OCI-LY3 (cell line): Measurements from ENCODE around the gene ITGBL1.

Experiments used
- EZH2phosphoT487 ChIP-seq: fragments of 200-600 bp; shearing (Covaris generic); IDR thresholded peaks from 2 replicates; pipeline ENCODE4 v1.6.1; 2018; ENCODE audit warnings: antibody characterized with exemption, mixed run types, low read depth
- TF ChIP-seq, protein P1 (sequence below): fragments of 200-600, 300-600 bp; sonication (generic); IDR thresholded peaks from 2 replicates; pipeline ENCODE4 v1.5.1; 2014; ENCODE audit warnings: antibody characterized with exemption, low read length, low read depth

DNA sequence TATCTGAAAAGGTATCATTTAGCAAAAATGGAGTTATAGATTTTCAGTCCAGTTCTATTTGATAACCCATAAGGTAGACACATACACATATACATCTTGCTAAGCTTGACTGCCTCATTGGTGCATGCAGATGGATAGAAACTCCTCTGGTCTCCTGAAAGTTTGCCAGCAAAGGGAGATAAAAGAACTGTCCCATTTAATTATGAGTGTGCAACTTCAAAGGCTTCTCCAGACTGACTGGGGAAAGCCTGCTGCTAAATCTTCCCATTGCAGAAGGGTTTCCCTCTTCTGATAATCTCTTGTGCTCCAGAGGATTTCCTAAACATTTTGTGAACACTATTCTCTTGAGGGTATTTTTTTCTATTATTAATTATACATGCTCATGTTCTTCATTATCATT lies 131.9 kb downstream of the ITGBL1 start:
- TF ChIP-seq, protein P1, sequence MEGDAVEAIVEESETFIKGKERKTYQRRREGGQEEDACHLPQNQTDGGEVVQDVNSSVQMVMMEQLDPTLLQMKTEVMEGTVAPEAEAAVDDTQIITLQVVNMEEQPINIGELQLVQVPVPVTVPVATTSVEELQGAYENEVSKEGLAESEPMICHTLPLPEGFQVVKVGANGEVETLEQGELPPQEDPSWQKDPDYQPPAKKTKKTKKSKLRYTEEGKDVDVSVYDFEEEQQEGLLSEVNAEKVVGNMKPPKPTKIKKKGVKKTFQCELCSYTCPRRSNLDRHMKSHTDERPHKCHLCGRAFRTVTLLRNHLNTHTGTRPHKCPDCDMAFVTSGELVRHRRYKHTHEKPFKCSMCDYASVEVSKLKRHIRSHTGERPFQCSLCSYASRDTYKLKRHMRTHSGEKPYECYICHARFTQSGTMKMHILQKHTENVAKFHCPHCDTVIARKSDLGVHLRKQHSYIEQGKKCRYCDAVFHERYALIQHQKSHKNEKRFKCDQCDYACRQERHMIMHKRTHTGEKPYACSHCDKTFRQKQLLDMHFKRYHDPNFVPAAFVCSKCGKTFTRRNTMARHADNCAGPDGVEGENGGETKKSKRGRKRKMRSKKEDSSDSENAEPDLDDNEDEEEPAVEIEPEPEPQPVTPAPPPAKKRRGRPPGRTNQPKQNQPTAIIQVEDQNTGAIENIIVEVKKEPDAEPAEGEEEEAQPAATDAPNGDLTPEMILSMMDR, result no peak
- no peak for TF ChIP-seq EZH2phosphoT487
